Neuronal stem cell (in vitro differentiated cells): ENCODE results near the gene AKT1S1.

ENCODE experiments used
- DNase-seq: peaks from one replicate; pipeline ENCODE4 v3.0.0-alpha.2; 2013; ENCODE audit warnings: low spot score
- H2AFZ ChIP-seq: one replicate; pipeline ENCODE4 v1.6.1; 2013; ENCODE audit warnings: mild to moderate bottlenecking, low read length, inconsistent platforms
- H2AK5ac ChIP-seq: 2 replicates; pipeline ENCODE4 v1.6.1; 2013; ENCODE audit warnings: low read depth, mild to moderate bottlenecking, inconsistent platforms, low read length, moderate library complexity, mixed read lengths
- H2BK120ac ChIP-seq: 2 replicates; pipeline ENCODE4 v1.6.1; 2013; ENCODE audit warnings: low read depth, mild to moderate bottlenecking, inconsistent platforms, low read length, moderate library complexity, mixed read lengths
- H2BK12ac ChIP-seq: one replicate; pipeline ENCODE4 v1.6.1; 2013; ENCODE audit warnings: low read length, inconsistent platforms
- H2BK15ac ChIP-seq: 2 replicates; pipeline ENCODE4 v1.6.1; 2013; ENCODE audit warnings: mild to moderate bottlenecking, low read length, inconsistent platforms, mixed read lengths
- H2BK5ac ChIP-seq: one replicate; pipeline ENCODE4 v1.6.1; 2013; ENCODE audit warnings: inconsistent platforms, mild to moderate bottlenecking, low read length, moderate library complexity
- H3K14ac ChIP-seq: one replicate; pipeline ENCODE4 v1.6.1; 2013; ENCODE audit warnings: low read length, inconsistent platforms
- H3K18ac ChIP-seq: 2 replicates; pipeline ENCODE4 v1.6.1; 2013; ENCODE audit warnings: low read length, inconsistent platforms
- H3K23ac ChIP-seq: 2 replicates; pipeline ENCODE4 v1.6.1; 2013; ENCODE audit warnings: low read depth, mild to moderate bottlenecking, mixed read lengths, low read length, inconsistent platforms; ENCODE audit not compliant: poor library complexity
- H3K27ac ChIP-seq: replicated peaks from 3 replicates; pipeline ENCODE4 v1.5.1; 2013; ENCODE audit warnings: low read length, inconsistent platforms
- H3K27me3 ChIP-seq, 3 experiments: 2 replicates each; pipeline ENCODE4 v1.6.1; 2013; ENCODE audit warnings: low read length in 3 of 3, mild to moderate bottlenecking in 2 of 3, inconsistent platforms in 1 of 3, low read depth in 1 of 3, mixed read lengths in 1 of 3, moderate library complexity in 1 of 3; ENCODE audit not compliant: control insufficient read depth in 3 of 3, insufficient read depth in 3 of 3
- H3K36me3 ChIP-seq, 2 donors: replicated peaks in 1 of 2; 2 replicates each; pipeline ENCODE4 v1.6.1; 2013; ENCODE audit warnings: low read length in 2 of 2; ENCODE audit not compliant: control insufficient read depth in 2 of 2, insufficient read depth in 2 of 2
- H3K4ac ChIP-seq: 2 replicates; pipeline ENCODE4 v1.6.1; 2013; ENCODE audit warnings: inconsistent platforms, mild to moderate bottlenecking, low read length, moderate library complexity
- H3K4me1 ChIP-seq, 2 donors: 1 replicate in 1 of 2; 2 replicates in 1 of 2; pipeline ENCODE4 v1.6.1; 2013; ENCODE audit warnings: low read length in 2 of 2, low read depth in 1 of 2; ENCODE audit not compliant: control insufficient read depth in 2 of 2, insufficient read depth in 1 of 2
- H3K4me2 ChIP-seq: one replicate; pipeline ENCODE4 v1.6.1; 2013; ENCODE audit warnings: mild to moderate bottlenecking, low read length, inconsistent platforms; ENCODE audit not compliant: insufficient read depth, poor library complexity, severe bottlenecking
- H3K4me3 ChIP-seq, 2 donors: 2 replicates each; pipeline ENCODE4 v1.5.1; 2013; ENCODE audit warnings: low read length in 2 of 2, mild to moderate bottlenecking in 2 of 2, inconsistent platforms in 1 of 2, moderate library complexity in 1 of 2
- H3K79me1 ChIP-seq: one replicate; pipeline ENCODE4 v1.6.1; 2013; ENCODE audit warnings: low read depth, mild to moderate bottlenecking, inconsistent platforms, low read length, moderate library complexity
- H3K9ac ChIP-seq: one replicate; pipeline ENCODE4 v1.6.1; 2013; ENCODE audit warnings: mild to moderate bottlenecking, low read depth, low read length, inconsistent platforms; ENCODE audit not compliant: poor library complexity
- H3K9me3 ChIP-seq, 2 donors: replicated peaks in 1 of 2; 2 replicates each; pipeline versions ENCODE3 to v1.6.1; 2013; ENCODE audit warnings: low read length in 2 of 2, mild to moderate bottlenecking in 2 of 2, inconsistent platforms in 1 of 2, low read depth in 1 of 2, mixed read lengths in 1 of 2, moderate library complexity in 1 of 2; ENCODE audit not compliant: control insufficient read depth in 2 of 2, insufficient read depth in 1 of 2
- H4K8ac ChIP-seq: one replicate; pipeline ENCODE4 v1.6.1; 2013; ENCODE audit warnings: low read depth, mild to moderate bottlenecking, inconsistent platforms, low read length, moderate library complexity
- H4K91ac ChIP-seq: one replicate; pipeline ENCODE4 v1.6.1; 2013; ENCODE audit warnings: low read length, low read depth, mild to moderate bottlenecking, inconsistent platforms; ENCODE audit not compliant: poor library complexity
- WGBS, 2 donors: extraction: QIAGEN DNeasy Blood & Tissue Kit; methylation state at CpG; one replicate each; pipeline ENCODE4 v1.1.7; 2013; ENCODE audit warnings: missing lambda C conversion rate in 2 of 2, mixed read lengths in 1 of 2; ENCODE audit not compliant: insufficient read length in 2 of 2, insufficient replicate concordance in 1 of 2; ENCODE audit errors: extremely low coverage in 2 of 2; 5-methylcytosine and 5-hydroxymethylcytosine counted together

The AKT1S1 gene

DNA sequence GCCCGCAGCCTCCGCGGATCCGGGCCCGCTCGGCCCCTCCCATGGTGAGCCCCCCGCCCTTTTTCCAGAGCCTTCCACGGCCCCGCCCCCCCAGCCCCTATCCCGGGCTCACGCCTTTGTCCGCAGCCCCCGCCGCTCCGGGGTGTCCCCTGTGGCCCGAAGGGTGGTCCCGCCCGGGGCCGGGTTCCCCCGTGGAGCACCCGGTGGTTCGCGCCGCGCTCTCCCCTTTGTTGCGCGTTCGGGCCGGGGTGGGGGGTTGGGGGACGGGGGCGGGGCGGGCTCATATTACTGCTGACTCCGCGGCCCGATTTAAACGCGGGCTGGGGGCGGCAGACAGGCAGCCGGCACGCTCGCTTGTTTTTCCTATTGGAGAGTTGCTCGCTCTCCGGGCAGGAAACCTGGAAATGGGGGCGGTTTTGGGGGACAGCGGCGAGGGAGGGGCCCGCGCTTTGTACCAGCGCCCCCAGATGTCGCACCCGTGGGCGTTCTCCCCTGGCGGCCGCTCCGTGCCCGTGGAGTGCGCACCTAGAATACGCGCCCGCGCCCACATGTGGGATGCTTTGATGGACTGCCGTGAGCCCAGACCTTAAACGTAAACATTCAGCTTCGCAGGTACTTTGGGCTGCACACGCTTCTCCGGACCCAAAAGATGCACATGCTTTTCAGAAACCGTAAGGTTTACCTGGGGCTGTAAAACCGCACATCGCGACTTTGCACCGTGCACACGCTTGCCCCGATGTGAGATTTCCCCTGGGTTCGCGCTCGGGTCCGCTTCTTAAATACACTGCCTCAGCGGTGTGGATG, 25.5 kb downstream of the AKT1S1 start:
- H3K23ac ChIP-seq, result peak overlapping the region; percentile 94
- H3K4me1 ChIP-seq, result peaks cover 11 to 17% of the 10 kb centered on the region in 2 donors
- no peak overlapping the region for H4K8ac ChIP-seq
- peaks cover 6 to 13% of the 10 kb centered on the region in 2 donors for H3K9me3 ChIP-seq
- H3K27me3 ChIP-seq, result no peaks in the 10 kb centered on the region
- H3K36me3 ChIP-seq, result peaks cover 37 to 76% of the 10 kb centered on the region in 2 donors
- no peak for DNase-seq
- no peak overlapping the region for H2BK12ac ChIP-seq
- peaks cover 23% of the 10 kb centered on the region for H3K79me1 ChIP-seq
- H2AK5ac ChIP-seq, result peak overlapping the region; percentile 93
- peak overlapping the region; percentile 93 for H3K18ac ChIP-seq
- no CpG with 5 or more reads among the region's 78 CpGs for WGBS, 2 donors
- peak overlapping the region; percentile 96 for H2BK5ac ChIP-seq
- no peak overlapping the region for H3K4ac ChIP-seq
- H2BK120ac ChIP-seq, result no peak overlapping the region
- H2AFZ ChIP-seq, result peak overlapping the region; percentile 96
- H3K27ac ChIP-seq, result peak overlapping the region; percentile 98
- peak overlapping the region; percentile 94 for H3K9ac ChIP-seq
- H3K4me3 ChIP-seq, result peak overlapping the region; percentile 85 to 92
- H3K4me2 ChIP-seq, result peak overlapping the region; percentile 82
- peak overlapping the region; percentile 63 for H2BK15ac ChIP-seq
- H4K91ac ChIP-seq, result no peak overlapping the region
- H3K14ac ChIP-seq, result peak overlapping the region; percentile 59

GRCh38 chr19:49850487-49851342, 26.4 kb downstream of the AKT1S1 start, which contains the start of gene PTOV1:
TSS of gene PTOV1 (plus strand) at chr19:49851159.
- Histone ChIP-seq H2BK12ac (no peak within 1 kb of the TSS), H2BK15ac (peak within 1 kb of the TSS; percentile 63)
- no CpG with 5 or more reads among the region's 98 CpGs for WGBS, 2 donors

DNA sequence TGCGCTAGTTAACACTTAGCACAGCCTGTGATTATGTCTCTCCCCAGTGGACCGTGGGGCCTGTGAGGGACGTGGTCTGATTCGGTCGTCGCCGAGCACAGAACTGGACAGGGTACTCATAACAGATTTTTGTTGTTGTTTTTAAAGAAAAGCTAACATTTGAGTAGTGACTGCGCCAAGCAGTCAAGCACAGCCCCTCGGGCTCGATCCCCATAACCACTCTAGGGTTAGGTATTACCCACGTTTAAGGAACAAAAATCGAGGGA, 27.0 kb downstream of the AKT1S1 start:
- Histone ChIP-seq H2BK15ac (no peak overlapping the region), H2BK120ac (no peak overlapping the region), H3K4me1 (peaks cover 11 to 17% of the 10 kb centered on the region in 2 donors), H2BK12ac (no peak overlapping the region), H3K27me3 (no peaks in the 10 kb centered on the region), H2BK5ac (no peak overlapping the region), H2AK5ac (no peak overlapping the region), H2AFZ (peak overlapping the region; percentile 96), H3K4ac (no peak overlapping the region), H3K27ac (peak overlapping the region; percentile 28), H3K79me1 (peaks cover 12% of the 10 kb centered on the region), H4K8ac (no peak overlapping the region), H3K4me3 (peak overlapping the region; percentile 65 to 85), H3K4me2 (peak overlapping the region; percentile 58), H3K36me3 (peaks cover 23 to 66% of the 10 kb centered on the region in 2 donors), H3K14ac (no peak overlapping the region), H3K18ac (no peak overlapping the region), H3K9ac (no peak overlapping the region), H4K91ac (no peak overlapping the region), H3K23ac (no peak overlapping the region), H3K9me3 (peaks cover 6 to 13% of the 10 kb centered on the region in 2 donors)
- no CpG with 5 or more reads among the region's 12 CpGs for WGBS, 2 donors
- DNase-seq, result no peak

More at GRCh38 chr19:49850487-49851342, 26.4 kb downstream of the AKT1S1 start, which contains the start of gene PTOV1:
- Histone ChIP-seq H2BK5ac (peak within 1 kb of the TSS; percentile 96), H2AK5ac (peak within 1 kb of the TSS; percentile 93), H3K79me1 (peaks cover 16% of the 10 kb centered on the region), H3K9me3 (peaks cover 6 to 13% of the 10 kb centered on the region in 2 donors), H2BK120ac (no peak within 1 kb of the TSS), H4K8ac (no peak within 1 kb of the TSS), H3K14ac (peak within 1 kb of the TSS; percentile 59), H3K4me2 (peak within 1 kb of the TSS; percentile 82), H3K4ac (no peak within 1 kb of the TSS), H3K36me3 (peaks cover 28 to 71% of the 10 kb centered on the region in 2 donors), H3K18ac (peak within 1 kb of the TSS; percentile 93), H3K27ac (peak within 1 kb of the TSS; percentile 98), H3K23ac (peak within 1 kb of the TSS; percentile 94), H3K9ac (peak within 1 kb of the TSS; percentile 94), H4K91ac (no peak within 1 kb of the TSS), H3K27me3 (no peaks in the 10 kb centered on the region), H2AFZ (peak within 1 kb of the TSS; percentile 96), H3K4me1 (peaks cover 11 to 17% of the 10 kb centered on the region in 2 donors), H3K4me3 (peak within 1 kb of the TSS; percentile 85 to 92)
- peak; percentile 92 for DNase-seq
